Measurements from ENCODE around the gene NOSTRIN. TPM values are rescaled to one million over a fixed set of nuclear protein-coding genes. Genes with fewer than 3 reads are reported as not detected.

NOSTRIN gene
- total RNA-seq, 1 donor from 2014 or later = not detected

Other genes with a start within 250 kb of the NOSTRIN start
- gene SPC25, start 87.8 kb downstream of the NOSTRIN start, total RNA-seq = 36.2 and 36.6 TPM in 2 replicates
- gene G6PC2, start 98.7 kb downstream of the NOSTRIN start, total RNA-seq = not detected in 2 replicates
- 0.02 TPM in 1 of 2 replicates, not detected in the other for gene ABCB11, start 228.7 kb downstream of the NOSTRIN start, total RNA-seq